ENCODE measurements around the gene ACSL1.

DNA sequence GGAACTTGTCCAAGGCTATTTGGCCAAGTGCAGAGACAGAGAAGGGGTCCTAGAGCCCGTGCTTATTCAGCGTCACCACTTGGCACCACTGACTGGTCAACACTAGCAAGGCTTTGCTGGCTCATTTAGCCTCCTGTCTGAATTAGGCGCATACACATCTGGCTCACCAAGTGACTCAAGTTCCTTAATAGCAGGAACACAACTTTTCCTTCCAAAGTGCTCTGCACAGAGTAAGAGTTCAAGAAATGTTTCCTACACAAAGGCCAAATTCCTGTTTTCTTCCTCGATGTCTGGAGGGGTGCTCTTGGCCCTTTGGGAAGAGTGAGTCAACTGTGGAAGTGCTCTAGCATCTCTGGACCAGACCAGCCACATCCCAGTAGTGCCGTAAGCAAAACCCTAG, 65.1 kb downstream of the ACSL1 start:
- TF ChIP-seq, protein P1, sequence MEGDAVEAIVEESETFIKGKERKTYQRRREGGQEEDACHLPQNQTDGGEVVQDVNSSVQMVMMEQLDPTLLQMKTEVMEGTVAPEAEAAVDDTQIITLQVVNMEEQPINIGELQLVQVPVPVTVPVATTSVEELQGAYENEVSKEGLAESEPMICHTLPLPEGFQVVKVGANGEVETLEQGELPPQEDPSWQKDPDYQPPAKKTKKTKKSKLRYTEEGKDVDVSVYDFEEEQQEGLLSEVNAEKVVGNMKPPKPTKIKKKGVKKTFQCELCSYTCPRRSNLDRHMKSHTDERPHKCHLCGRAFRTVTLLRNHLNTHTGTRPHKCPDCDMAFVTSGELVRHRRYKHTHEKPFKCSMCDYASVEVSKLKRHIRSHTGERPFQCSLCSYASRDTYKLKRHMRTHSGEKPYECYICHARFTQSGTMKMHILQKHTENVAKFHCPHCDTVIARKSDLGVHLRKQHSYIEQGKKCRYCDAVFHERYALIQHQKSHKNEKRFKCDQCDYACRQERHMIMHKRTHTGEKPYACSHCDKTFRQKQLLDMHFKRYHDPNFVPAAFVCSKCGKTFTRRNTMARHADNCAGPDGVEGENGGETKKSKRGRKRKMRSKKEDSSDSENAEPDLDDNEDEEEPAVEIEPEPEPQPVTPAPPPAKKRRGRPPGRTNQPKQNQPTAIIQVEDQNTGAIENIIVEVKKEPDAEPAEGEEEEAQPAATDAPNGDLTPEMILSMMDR (IDR thresholded peaks at IDR 0.05; ENCODE audit: insufficient read depth, low read length), result no peak
- no peak for TF ChIP-seq POLR2AphosphoS5 (IDR thresholded peaks at IDR 0.05; ENCODE audit: low read depth)
- no peak for TF ChIP-seq SPI1 (IDR thresholded peaks at IDR 0.05; ENCODE audit: borderline replicate concordance, low read depth)
- TF ChIP-seq GABPA (IDR thresholded peaks at IDR 0.05; ENCODE audit: low read depth), result no peak

Measured in HL-60 (cell line).